Cerebellar cortex (tissue), 1 donor: ENCODE results near the gene ZMIZ2.
"Not testable (repeated sequence)": the region's sequence is repeated elsewhere in the genome, so short reads cannot be mapped to it uniquely, and the experiment has no call there.

Experiments used
- DNase-seq: peaks from one replicate; pipeline ENCODE4 v3.0.0-alpha.2; 2015; ENCODE audit warnings: low spot score

The ZMIZ2 gene, protein sequence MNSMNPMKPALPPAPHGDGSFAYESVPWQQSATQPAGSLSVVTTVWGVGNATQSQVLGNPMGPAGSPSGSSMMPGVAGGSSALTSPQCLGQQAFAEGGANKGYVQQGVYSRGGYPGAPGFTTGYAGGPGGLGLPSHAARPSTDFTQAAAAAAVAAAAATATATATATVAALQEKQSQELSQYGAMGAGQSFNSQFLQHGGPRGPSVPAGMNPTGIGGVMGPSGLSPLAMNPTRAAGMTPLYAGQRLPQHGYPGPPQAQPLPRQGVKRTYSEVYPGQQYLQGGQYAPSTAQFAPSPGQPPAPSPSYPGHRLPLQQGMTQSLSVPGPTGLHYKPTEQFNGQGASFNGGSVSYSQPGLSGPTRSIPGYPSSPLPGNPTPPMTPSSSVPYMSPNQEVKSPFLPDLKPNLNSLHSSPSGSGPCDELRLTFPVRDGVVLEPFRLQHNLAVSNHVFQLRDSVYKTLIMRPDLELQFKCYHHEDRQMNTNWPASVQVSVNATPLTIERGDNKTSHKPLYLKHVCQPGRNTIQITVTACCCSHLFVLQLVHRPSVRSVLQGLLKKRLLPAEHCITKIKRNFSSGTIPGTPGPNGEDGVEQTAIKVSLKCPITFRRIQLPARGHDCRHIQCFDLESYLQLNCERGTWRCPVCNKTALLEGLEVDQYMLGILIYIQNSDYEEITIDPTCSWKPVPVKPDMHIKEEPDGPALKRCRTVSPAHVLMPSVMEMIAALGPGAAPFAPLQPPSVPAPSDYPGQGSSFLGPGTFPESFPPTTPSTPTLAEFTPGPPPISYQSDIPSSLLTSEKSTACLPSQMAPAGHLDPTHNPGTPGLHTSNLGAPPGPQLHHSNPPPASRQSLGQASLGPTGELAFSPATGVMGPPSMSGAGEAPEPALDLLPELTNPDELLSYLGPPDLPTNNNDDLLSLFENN

DNA sequence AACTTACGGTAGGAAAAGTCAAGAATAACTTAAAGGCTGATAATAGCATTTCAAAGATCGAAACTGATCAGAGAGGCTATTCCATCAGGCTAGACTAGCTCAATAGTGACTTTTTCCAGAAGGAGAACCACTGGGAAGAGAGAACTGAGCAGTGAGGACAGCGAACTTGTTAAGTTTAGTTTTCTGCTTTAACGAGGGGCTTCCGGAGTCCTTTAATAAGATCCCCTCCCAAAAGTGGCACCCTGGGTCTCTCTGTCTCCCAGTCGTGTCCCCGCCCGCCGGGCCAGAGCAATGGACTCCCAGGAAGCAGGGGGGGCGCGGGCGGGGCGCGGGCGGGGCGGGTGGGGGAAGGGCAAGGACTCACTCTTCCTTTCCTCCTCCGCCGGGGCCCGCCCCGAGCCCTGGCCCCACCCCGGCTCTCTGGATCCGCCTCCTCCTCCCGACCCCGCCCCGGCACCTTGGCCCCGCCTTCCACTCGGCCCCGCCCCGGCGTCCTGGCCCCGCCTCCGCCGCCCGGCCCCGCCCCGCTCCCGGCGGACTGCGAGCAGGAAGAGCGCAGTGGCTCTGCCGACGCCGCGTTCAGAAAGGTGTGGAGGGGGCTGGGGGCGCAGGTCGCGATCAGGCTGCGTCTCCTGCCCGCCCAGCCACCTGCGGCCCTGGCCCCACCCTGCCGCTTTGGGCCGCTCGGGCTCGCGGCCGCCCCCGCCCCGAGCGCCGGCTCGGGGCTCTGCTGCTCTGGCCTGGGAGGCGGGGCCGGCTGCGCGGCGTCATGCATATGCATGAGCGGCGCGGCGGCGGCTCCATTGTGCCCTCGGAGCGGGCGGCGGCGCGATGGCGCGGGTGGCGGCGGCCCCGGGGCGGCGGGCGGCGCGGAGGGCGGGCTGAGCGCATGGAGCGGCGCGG, at the start of gene ZMIZ2:
Gene ZMIZ2, plus strand, starts transcription at position 803 of the 903 bp plus-strand sequence. CDS start 7,403 bp downstream, outside the sequence.
- DNase-seq: peak; percentile 86

DNA sequence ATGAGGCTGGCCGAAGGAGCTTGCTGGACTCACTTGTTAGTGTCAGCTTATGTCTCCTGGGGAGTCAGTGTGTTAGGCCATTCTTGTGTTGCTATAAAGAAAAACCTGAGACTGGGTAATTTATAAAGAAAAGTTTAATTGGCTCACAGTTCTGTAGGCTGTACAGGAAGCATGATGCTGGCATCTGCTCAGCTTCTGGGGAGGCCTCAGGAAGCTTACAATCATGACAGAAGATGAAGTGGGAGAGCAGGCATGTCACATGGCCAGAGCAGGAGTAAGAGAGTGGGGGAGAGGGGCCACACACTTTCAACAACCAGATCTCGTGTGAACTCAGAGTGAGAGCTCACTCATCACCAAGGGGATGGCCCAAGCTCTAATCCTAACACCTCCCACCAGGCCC, 49.0 kb upstream of the ZMIZ2 start:
- not testable (repeated sequence) for DNase-seq

DNA sequence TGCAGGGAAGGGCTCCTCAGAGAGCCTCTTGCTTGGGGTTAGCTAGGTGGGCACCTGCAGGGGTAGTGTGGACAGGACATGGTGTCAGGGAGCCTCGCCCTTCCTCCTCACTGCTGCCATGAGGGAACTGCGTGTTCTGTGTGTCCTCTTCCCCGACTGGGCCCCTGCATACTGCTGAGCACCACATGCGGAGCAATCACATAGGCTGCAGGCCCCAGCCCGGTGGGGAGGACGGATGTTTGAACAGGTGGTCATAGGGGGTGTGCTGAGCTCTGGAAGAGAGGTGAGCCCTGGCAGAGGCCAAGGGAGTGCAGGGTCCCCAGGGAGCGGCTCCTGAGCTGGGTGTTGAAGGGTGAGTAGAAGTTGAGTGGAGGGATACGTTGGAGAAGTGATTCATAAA, 48.3 kb upstream of the ZMIZ2 start:
- DNase-seq: no peak

DNA sequence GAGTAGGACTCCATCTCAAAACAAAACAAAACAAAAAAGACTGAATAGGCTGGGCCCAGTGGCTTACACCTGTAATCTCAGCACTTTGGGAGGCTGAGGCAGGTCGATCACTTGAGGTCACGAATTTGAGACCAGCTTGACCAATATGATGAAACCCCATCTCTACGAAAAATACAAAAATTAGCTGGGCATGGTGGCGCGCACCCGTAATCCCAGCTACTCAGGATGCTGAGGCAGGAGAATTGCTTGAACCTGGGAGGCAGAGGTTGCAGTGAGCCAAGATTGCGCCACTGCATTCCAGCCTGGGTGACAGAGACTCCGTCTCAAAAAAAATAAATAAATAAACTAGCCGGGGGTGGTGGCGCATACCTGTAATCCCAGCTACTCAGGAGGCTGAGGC, 45.3 kb upstream of the ZMIZ2 start:
- not testable (repeated sequence) for DNase-seq

DNA sequence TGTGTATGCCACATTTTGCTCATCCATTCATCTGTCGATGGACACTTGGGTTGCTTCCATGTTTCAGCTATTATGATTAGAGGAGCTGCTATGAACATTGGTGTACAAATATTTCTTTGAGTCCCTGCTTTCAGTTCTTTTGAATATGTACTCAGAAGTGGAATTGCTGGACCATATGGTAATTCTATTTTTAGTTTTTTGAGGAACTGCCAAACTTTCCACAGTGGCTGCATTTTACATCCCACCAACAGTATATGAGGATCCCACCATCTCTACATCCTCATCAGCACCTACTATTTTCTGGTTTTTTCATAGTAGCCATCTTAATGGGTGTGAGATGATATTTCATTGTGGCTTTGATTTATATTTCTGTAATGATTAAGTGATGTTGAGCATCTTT, 44.7 kb upstream of the ZMIZ2 start:
- peak; percentile 16 for DNase-seq

DNA sequence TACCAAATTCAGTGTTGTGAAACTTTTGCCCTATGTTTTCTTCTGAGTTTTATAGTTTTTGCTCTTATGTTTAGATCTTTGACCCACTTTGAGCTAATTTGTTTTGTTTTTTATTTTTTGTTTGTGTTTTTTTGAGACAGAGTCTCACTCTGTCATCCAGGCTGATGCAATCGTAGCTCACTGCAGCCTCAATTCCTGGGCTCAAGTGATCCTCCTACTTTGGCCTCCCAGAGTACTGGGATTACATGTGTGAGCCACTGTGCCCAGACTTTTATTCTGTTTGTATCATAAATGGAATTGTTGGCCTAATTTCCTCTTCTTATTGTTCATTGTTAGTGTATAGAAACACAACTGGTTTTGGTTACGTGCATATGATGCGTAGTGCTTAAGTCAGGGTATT, 43.2 kb upstream of the ZMIZ2 start:
- DNase-seq: no peak

DNA sequence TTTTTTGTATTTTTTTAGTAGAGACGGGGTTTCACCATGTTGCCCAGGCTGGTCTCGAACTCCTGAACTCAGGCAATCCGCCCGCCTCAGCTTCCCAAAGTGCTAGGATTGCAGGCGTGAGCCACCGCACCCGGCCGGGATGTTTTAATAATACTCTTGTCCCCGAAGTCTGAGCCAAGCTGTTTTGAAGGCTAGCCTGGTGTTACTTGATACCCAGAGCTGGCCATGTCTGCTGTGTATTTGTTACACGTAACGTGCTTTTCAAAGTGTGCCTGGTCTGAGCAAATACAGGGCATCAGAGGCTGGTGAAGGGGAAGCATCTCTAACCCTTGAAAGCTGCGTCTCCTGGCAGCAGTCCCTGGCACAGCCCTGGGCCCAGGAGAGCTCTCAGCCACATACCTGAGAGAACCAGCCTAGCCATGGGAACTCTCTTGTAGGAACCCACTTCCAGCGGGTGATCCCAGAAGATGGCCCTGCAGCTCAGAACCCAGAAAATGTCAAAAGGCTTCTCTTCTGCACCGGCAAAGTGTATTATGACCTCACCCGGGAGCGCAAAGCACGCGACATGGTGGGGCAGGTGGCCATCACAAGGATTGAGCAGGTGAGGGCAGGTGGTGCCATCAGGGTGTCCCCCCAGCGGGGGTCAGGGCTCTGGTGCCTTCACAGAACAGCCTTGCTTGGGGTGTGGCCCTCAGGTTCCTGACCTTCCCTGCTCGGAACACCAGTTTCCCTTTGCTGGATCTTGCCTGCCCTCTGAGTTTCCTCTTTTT, 41.7 kb upstream of the ZMIZ2 start:
- DNase-seq: no peak

DNA sequence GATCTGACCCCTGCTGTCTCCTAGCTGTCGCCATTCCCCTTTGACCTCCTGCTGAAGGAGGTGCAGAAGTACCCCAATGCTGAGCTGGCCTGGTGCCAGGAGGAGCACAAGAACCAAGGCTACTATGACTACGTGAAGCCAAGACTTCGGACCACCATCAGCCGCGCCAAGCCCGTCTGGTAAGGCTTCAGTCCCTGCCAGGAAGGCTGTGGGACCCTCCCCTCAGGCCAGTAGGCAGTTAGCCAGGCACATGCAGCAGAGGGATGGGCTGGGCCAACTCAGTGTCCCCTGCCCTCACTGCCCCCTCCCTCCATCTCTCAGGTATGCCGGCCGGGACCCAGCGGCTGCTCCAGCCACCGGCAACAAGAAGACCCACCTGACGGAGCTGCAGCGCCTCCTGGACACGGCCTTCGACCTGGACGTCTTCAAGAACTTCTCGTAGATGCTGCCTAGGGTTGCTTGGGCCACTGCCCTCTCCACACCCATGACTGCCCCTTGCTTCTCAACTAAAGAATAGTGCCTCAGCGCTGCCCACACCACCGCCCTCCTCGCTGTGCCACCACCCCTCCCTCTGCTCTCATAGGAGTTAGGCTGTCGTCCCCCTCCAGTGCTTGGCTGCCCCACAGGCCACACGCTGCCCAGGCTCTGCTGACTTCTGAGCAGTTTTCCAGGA, 41.0 kb upstream of the ZMIZ2 start:
- no peak for DNase-seq

DNA sequence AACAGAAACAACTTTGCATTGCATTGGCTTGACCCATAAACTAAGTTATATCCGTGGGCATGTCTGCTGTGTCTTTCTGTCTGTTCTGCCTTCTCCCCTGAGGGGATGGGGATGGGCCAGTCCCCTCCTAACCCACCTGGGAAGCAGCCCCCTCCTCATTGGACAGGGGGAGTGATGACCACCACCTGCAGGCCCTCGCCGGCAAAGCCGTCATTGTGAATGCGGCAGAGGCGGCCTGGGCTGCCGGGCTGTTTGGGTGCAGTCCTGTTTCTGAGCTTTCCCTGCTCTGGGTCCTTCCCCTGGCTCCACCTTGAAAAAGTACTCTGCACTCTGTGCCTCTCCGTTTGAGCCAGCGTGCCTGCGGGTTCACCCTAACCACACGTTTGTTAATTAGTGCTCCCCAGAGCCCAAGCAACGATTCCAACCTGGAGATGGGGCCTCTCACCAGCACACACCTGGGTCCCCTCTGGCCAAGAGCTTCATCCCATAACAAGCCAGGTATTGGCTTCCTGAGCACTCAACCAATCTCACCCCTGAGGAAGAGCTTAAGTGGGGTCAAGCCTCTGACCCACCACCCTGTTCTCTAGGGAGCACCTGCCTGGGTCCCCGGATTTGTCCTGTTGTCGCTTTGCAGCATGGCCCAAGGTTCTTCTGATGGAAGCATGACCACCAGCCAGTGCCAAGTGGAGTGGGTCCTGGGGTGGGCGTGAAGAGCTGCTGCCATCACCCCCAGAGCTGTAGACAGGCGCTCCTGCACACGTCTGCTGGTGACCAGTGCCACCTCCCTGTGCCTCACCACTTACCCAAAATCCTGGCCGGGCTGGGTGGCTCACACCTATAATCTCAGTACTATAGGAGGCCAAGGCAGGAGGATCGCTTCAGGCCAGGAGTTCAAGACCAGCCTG, 39.4 kb upstream of the ZMIZ2 start:
- no peak for DNase-seq

DNA sequence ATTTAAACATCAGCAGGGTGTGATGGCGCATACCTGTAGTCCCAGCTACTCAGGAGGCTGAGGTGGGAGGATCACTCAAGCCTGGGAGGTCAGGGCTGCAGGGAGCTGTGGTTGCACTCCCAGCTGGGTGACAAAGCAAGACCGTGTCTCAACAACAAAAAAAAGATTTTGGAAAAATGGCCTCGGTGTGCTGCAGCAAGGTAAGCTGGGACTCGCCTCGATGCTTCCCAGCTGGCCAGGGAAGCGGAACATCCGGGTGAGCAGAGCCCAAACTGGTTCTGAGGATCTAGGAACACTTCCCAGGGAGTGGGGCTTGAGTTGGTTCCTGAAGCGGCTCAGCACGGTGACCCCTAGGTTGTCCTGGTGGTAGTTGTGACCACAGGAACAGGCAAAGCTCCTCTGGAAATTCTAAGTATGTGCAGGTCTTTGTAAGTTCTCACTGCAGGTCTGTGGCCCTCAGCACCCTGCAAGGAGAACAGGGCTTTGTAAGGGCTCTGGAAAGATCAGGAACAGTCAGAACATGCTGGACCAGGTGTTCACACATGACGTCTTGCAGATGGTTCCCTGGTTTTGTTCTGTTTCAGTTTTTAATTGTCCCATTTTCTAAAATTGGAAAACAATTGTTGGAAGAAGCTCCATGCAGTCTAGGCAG, 38.6 kb upstream of the ZMIZ2 start:
- DNase-seq: no peak

DNA sequence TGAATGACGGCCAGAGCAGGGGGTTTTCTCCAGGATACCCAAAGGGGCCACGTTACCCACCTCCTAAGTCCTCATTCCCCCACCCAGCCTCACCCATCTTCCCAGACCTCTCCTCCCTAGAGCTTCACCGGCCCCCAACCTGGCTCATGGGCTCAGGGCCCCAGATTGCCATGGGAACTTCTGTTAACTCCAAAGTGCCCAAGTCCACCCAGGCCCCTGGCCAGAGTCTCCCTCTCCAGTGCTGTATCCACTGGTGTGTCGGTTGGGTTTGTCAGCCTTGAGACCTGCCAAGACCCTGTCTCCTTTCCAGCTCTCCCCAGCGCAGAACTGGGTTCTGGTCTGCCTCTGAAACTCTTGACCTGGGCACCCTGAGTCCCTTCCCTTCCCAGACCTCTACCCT, 37.1 kb upstream of the ZMIZ2 start:
- no peak for DNase-seq

DNA sequence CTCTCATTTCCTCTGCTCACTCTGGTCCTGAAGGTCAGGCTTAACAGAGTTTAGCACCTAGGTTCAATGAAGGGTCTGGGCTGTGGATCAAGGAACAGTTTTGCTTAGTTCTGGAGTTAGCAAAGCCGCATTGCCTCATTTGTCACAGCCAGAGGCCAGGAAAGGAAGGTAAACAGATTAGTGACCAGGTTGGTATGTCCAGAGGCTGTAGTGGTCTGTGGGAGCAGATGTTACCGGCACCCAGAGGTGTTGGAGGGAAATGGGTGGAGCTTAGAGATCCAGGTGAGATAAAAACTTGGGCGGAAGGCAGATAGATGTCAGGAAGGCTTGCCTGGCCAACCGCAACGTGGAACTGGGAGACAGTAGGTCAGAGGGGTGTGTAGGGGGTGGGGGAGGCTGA, 36.6 kb upstream of the ZMIZ2 start:
- DNase-seq: no peak

DNA sequence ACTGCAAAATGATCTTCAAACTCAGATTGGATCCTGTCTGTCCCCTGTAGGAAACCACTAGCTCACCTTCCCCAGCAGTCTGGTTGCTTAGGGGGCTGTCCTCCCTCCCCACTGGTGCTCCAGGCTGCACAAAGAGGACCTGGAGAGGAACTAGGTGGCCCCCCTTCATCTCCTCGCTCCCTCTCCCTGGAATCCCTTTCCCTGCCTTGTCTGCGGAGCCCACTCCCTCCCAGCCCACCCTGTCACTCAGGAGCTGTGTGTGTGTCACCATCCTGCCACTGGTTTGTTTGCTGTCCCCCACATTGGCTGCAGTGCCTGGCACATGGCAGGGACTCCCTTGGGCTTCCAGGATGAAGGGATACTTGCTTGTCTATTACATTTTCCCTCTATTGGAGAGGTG, 35.5 kb upstream of the ZMIZ2 start:
- DNase-seq: no peak

DNA sequence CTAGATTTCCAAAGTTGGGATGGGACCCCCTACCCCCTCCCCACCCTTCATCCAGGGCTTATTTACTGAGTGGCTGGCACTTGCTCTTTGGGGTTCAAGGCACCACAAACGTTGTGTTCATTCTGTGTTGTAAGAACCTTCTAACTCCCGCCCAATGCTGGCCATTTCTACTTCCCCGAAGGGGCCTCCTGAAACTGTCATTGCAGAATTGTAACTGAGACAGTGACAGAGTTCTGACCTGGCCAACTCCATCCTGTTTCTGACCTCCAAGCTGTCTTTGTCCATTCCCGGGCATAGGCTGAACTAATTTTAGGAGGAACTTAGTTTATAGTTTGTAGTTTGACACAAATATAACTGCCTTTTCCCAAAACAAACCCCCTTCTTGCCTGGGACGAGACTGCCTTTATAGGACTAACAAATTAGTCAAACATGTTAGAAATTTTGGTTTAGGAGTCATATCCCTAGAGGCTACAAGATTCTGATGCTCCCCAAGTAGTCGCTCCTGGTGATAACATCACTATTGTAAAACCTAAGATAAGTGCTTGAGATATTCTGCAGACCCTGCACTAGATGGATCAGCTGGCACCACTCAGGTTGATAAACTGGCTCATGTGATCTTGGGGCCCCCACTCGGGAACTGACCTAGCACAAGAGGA, 34.8 kb upstream of the ZMIZ2 start:
- DNase-seq: no peak

DNA sequence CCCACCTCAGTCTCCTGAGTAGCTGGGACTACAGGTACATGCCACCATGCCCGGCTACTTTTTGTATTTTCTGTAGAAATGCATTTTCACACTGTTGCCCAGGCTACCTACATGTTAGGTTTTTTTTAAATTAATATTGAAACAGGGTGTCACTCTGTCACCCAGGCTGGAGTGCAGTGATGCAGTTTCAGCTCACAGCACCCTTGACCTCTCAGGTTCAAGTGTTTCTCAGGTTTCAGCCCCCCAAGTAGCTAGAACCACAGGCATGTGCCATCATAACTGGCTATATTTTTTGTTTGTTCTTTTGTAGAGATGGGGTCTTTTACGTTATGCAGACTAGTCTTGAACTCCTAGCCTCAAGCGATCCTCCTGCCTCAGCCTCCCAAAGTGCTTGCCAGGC, 32.4 kb upstream of the ZMIZ2 start:
- no peak for DNase-seq

DNA sequence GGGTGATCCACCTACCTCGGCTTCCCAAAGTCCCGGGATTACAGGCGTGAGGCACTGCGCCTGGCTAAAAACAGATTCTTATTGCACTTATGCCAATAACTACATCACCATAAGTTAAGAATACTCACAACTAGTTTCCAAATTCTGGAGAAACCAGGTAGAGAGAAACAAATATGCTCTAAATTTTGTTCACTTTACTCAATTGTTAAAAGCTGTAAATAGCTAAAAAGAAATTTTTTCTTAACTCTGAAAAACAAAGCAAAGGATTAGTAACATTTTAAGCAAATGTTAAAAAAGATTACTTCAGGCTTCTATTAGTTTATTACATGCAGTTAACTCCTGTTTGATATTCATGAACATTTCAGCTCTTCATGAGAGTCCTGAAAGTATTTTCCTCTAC, 28.3 kb upstream of the ZMIZ2 start:
- DNase-seq: no peak

DNA sequence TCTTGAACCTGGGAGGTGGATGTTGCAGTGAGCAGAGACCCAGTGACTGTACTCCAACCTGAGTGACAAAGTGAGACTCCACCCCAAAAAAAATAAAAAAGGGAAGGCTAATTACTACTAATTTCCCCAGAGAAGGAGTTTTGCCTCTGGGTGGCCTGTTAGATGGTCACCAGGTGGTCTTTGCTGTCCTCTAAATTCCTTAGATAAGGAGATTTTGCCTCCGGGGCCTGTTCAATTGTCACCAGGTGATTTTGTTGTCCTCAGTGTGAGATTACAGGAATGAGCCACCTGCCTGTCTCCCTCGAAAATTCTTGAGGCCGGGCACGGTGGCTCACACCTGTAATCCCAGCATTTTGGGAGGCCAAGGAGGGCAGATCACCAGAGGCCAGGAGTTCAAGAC, 24.4 kb upstream of the ZMIZ2 start:
- no peak for DNase-seq

DNA sequence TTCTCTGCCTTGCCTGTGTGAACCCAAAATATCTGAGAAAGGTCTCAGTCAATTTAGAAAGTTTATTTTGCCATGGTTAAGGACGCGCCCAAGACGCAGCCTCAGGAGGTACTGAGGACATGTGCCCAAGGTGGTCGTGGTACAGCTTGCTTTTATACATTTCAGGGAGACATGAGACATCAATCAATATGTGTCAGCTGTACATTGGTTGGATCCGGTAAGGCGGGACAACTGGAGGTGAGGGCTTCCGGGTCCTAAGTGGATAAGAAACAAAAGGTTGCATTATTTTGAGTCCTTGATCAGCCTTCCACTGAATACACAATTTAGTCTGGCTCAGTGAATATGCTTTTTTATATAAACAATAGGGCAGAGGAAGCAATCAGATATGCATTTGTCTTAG, 22.4 kb upstream of the ZMIZ2 start:
- not testable (repeated sequence) for DNase-seq
